Stimulated activated CD8-positive, alpha-beta memory T cell treated with anti-CD3 and anti-CD28 coated beads, Interleukin-7, amount 100 ng/mL, for 48 hours (primary cell): Measurements from ENCODE around the gene ASGR1.
"Not testable (repeated sequence)": the region's sequence is repeated elsewhere in the genome, so short reads cannot be mapped to it uniquely, and the experiment has no call there.

Experiments used
- DNase-seq, 2 donors: peaks; one replicate each; pipeline ENCODE4 v3.0.0-alpha.2; 2020; ENCODE audit warnings: low read depth in 1 of 2; ENCODE audit errors: extremely low read depth in 1 of 2

The ASGR1 gene

GRCh38 chr17:7128160-7128559 is 51.0 kb downstream of the ASGR1 start:
- no peak for DNase-seq

- DNase-seq: not testable (repeated sequence)
Measured at GRCh38 chr17:7127501-7127900, 51.7 kb downstream of the ASGR1 start.

GRCh38 chr17:7126386-7126785 is 52.8 kb downstream of the ASGR1 start:
- DNase-seq: not testable (repeated sequence)

GRCh38 chr17:7124923-7125322 is 54.2 kb downstream of the ASGR1 start:
- DNase-seq: no peak

- DNase-seq: no peak
Measured at GRCh38 chr17:7123844-7124243, 55.3 kb downstream of the ASGR1 start.
